GM23338 (cell line): ENCODE measurements around the gene ABCA12. TPM values are rescaled to one million over a fixed set of nuclear protein-coding genes. Genes with fewer than 3 reads are reported as not detected.

Experiments used
- ATAC-seq: fragments of 200-7000 bp; cut with Tn5 transposase; 3 replicates; pipeline ENCODE4 v1.9.1; 2020
- DNase-seq: peaks from one replicate; pipeline ENCODE4 v3.0.0-alpha.2; 2015; ENCODE audit warnings: low spot score
- H2AFZ ChIP-seq: fragments of 200-600 bp; sonication (generic); 2 replicates; pipeline ENCODE4 v1.8.0; 2016; ENCODE audit warnings: antibody characterized with exemption, mild to moderate bottlenecking, moderate library complexity
- H3F3A ChIP-seq: fragments of 200-600 bp; sonication (generic); replicated peaks from 2 replicates; pipeline ENCODE4 v1.8.0; 2017; ENCODE audit warnings: antibody characterized with exemption, mixed run types, low read depth
- H3K27ac ChIP-seq: fragments of 200-600 bp; sonication (generic); 2 replicates; pipeline ENCODE4 v1.6.1; 2016; ENCODE audit warnings: low read depth
- H3K27me3 ChIP-seq: fragments of 200-600 bp; sonication (generic); 2 replicates; pipeline ENCODE4 v1.8.0; 2016; ENCODE audit warnings: mild to moderate bottlenecking, mixed run types, moderate library complexity; ENCODE audit not compliant: insufficient read depth
- H3K36me3 ChIP-seq: fragments of 200-600 bp; sonication (generic); 2 replicates; pipeline ENCODE4 v1.8.0; 2016; ENCODE audit warnings: mild to moderate bottlenecking; ENCODE audit not compliant: insufficient read depth
- H3K4me1 ChIP-seq: fragments of 200-600 bp; sonication (generic); 2 replicates; pipeline ENCODE4 v1.8.0; 2016; ENCODE audit warnings: mild to moderate bottlenecking, moderate library complexity; ENCODE audit not compliant: insufficient read depth
- H3K4me2 ChIP-seq: fragments of 200-600 bp; sonication (generic); 2 replicates; pipeline ENCODE4 v1.7.1; 2017; ENCODE audit warnings: mixed run types
- H3K4me3 ChIP-seq: fragments of 200-600 bp; sonication (generic); 2 replicates; pipeline ENCODE4 v1.6.1; 2016; ENCODE audit warnings: mixed run types
- H3K79me2 ChIP-seq: fragments of 200-600 bp; sonication (generic); replicated peaks from 2 replicates; pipeline ENCODE4 v1.8.0; 2017; ENCODE audit warnings: mild to moderate bottlenecking; ENCODE audit not compliant: insufficient read depth
- H3K9me2 ChIP-seq: fragments of 200-600 bp; sonication (generic); 2 replicates; pipeline ENCODE4 v1.8.0; 2017; ENCODE audit not compliant: insufficient read depth
- H4K20me1 ChIP-seq: fragments of 200-600 bp; sonication (generic); replicated peaks from 2 replicates; pipeline ENCODE4 v1.8.0; 2017; ENCODE audit warnings: mild to moderate bottlenecking; ENCODE audit not compliant: insufficient read depth
- H3K27ac Mint-ChIP-seq: 2 replicates; pipeline ENCODE4 v1.8.0; 2020; ENCODE audit warnings: inconsistent platforms, mild to moderate bottlenecking, moderate library complexity, mixed read lengths
- H3K27me3 Mint-ChIP-seq: 3 replicates; pipeline ENCODE4 v1.8.0; 2022; ENCODE audit warnings: low read depth, mild to moderate bottlenecking, moderate library complexity, mixed read lengths, inconsistent platforms; ENCODE audit not compliant: insufficient read depth, poor library complexity
- H3K36me3 Mint-ChIP-seq: 3 replicates; pipeline ENCODE4 v1.8.0; 2021; ENCODE audit warnings: low read depth, mild to moderate bottlenecking, inconsistent platforms, moderate library complexity, mixed read lengths
- H3K4me1 Mint-ChIP-seq: 3 replicates; pipeline ENCODE4 v1.8.0; 2020; ENCODE audit warnings: mild to moderate bottlenecking, inconsistent platforms, mixed read lengths
- H3K4me3 Mint-ChIP-seq: 3 replicates; pipeline ENCODE4 v1.8.0; 2021; ENCODE audit warnings: moderate library complexity, mild to moderate bottlenecking, inconsistent platforms, mixed read lengths
- H3K9me3 Mint-ChIP-seq: 3 replicates; pipeline ENCODE4 v1.8.0; 2020; ENCODE audit warnings: moderate library complexity, mild to moderate bottlenecking, inconsistent platforms, mixed read lengths
- CREB1 ChIP-seq: fragments of 250-450 bp; sonication (Bioruptor Pico); IDR thresholded peaks from 2 replicates; pipeline ENCODE4 v1.5.0; 2020; ENCODE audit warnings: low read depth, mild to moderate bottlenecking, moderate library complexity
- CTCF ChIP-seq, 2 experiments: fragments of 200-600 bp in 1 of 2; sonication (generic) in 1 of 2; conservative IDR thresholded peaks; 2 replicates each; pipeline versions ENCODE4 v1.5.1 to v1.6.1; 2016 to 2017; ENCODE audit warnings: antibody characterized with exemption in 2 of 2, low read depth in 2 of 2, mild to moderate bottlenecking in 2 of 2, moderate library complexity in 1 of 2
- EZH2 ChIP-seq: fragments of 200-600 bp; sonication (generic); IDR thresholded peaks from one replicate; pipeline ENCODE4 v1.8.0; 2017; ENCODE audit warnings: antibody characterized with exemption, mild to moderate bottlenecking, low read depth; ENCODE audit not compliant: unreplicated experiment
- EZH2phosphoT487 ChIP-seq: fragments of 200-600 bp; sonication (generic); IDR thresholded peaks from one replicate; pipeline ENCODE4 v1.8.1; 2018; ENCODE audit warnings: antibody characterized with exemption; ENCODE audit not compliant: unreplicated experiment
- JUNB ChIP-seq: IDR thresholded peaks from one replicate; pipeline ENCODE4 v1.6.1; 2016; ENCODE audit warnings: antibody characterized with exemption; ENCODE audit not compliant: unreplicated experiment
- POLR2AphosphoS5 ChIP-seq: IDR thresholded peaks from 2 replicates; pipeline ENCODE4 v1.6.1; 2016; ENCODE audit warnings: antibody characterized with exemption, low read depth
- REST ChIP-seq: IDR thresholded peaks from one replicate; pipeline ENCODE4 v1.6.1; 2018; ENCODE audit warnings: antibody characterized with exemption; ENCODE audit not compliant: unreplicated experiment
- STAT1 ChIP-seq: IDR thresholded peaks from one replicate; pipeline ENCODE4 v1.6.1; 2016; ENCODE audit warnings: antibody characterized with exemption; ENCODE audit not compliant: unreplicated experiment
- ZNF114 ChIP-seq: fragments of 250-450 bp; sonication (Bioruptor Pico); IDR thresholded peaks from 2 replicates; pipeline ENCODE4 v1.5.0; 2020; ENCODE audit warnings: mild to moderate bottlenecking, moderate library complexity
- ZNF331 ChIP-seq: fragments of 250-450 bp; sonication (Bioruptor Pico); IDR thresholded peaks from 2 replicates; pipeline ENCODE4 v1.5.0; 2020; ENCODE audit warnings: low read depth, mild to moderate bottlenecking, moderate library complexity
- ZNF462 ChIP-seq: fragments of 250-450 bp; sonication (Bioruptor Pico); IDR thresholded peaks from 2 replicates; pipeline ENCODE4 v1.5.0; 2020; ENCODE audit warnings: mild to moderate bottlenecking, moderate library complexity
- long read RNA-seq: library from polyadenylated mRNA; unstranded; transcript quantifications from one replicate; pipeline ENCODE4 v2.0.0, GENCODE V29; 2020; ENCODE audit not compliant: unreplicated experiment
- polyA plus RNA-seq: library from polyadenylated mRNA; unstranded; fragments of >200 nt; fragmentation: Nextera tagmentation; extraction: Ambion mirVana; gene quantifications from 2 replicates; pipeline ENCODE4 v1.2.1, GENCODE V29; 2016
- total RNA-seq: library from RNA; depleted of rRNA; stranded (reverse); fragments of >200 nt; shearing (Covaris generic); gene quantifications from 2 replicates; pipeline ENCODE4 v1.2.3, GENCODE V29; 2014; rRNA removed

Gene ABCA12, protein sequence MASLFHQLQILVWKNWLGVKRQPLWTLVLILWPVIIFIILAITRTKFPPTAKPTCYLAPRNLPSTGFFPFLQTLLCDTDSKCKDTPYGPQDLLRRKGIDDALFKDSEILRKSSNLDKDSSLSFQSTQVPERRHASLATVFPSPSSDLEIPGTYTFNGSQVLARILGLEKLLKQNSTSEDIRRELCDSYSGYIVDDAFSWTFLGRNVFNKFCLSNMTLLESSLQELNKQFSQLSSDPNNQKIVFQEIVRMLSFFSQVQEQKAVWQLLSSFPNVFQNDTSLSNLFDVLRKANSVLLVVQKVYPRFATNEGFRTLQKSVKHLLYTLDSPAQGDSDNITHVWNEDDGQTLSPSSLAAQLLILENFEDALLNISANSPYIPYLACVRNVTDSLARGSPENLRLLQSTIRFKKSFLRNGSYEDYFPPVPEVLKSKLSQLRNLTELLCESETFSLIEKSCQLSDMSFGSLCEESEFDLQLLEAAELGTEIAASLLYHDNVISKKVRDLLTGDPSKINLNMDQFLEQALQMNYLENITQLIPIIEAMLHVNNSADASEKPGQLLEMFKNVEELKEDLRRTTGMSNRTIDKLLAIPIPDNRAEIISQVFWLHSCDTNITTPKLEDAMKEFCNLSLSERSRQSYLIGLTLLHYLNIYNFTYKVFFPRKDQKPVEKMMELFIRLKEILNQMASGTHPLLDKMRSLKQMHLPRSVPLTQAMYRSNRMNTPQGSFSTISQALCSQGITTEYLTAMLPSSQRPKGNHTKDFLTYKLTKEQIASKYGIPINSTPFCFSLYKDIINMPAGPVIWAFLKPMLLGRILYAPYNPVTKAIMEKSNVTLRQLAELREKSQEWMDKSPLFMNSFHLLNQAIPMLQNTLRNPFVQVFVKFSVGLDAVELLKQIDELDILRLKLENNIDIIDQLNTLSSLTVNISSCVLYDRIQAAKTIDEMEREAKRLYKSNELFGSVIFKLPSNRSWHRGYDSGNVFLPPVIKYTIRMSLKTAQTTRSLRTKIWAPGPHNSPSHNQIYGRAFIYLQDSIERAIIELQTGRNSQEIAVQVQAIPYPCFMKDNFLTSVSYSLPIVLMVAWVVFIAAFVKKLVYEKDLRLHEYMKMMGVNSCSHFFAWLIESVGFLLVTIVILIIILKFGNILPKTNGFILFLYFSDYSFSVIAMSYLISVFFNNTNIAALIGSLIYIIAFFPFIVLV (N-terminal part only)
- 0.10 TPM in 1 of 2 replicates, not detected in the other for total RNA-seq
- polyA plus RNA-seq, result 0.05 TPM in 1 of 2 replicates, not detected in the other
- long read RNA-seq, result 0 reads

GRCh38 chr2:215138479-215138878 lies at the start of gene ABCA12:
ABCA12 (minus strand) TSS chr2:215138626; CDS start chr2:215138208, 418 bp downstream.
- Histone ChIP-seq H3K4me2 (no peak within 1 kb of the TSS), H3K27me3 (no peaks in the 10 kb centered on the region), H3K4me3 (no peak within 1 kb of the TSS), H3K79me2 (no peaks in the 10 kb centered on the region), H2AFZ (peak within 1 kb of the TSS; percentile 78; the same call in 1 of the 2 replicates), H3K9me2 (no peaks in the 10 kb centered on the region), H3K36me3 (no peaks in the 10 kb centered on the region), H3K27ac (no peak within 1 kb of the TSS), H3K4me1 (no peaks in the 10 kb centered on the region), H3F3A (no peaks in the 10 kb centered on the region), H4K20me1 (no peaks in the 10 kb centered on the region)
- H3K4me3 Mint-ChIP-seq, result no peak within 1 kb of the TSS
- H3K27me3 Mint-ChIP-seq, result no peaks in the 10 kb centered on the region
- H3K9me3 Mint-ChIP-seq, result no peaks in the 10 kb centered on the region
- H3K36me3 Mint-ChIP-seq, result no peaks in the 10 kb centered on the region
- DNase-seq (no peak), ATAC-seq (no peak)
- H3K27ac Mint-ChIP-seq, result peak within 1 kb of the TSS; percentile 77
- H3K4me1 Mint-ChIP-seq, result no peaks in the 10 kb centered on the region; the same call in 2 of the 3 replicates
- TF ChIP-seq EZH2 (no peak), ZNF331 (CRISPR knock-in tag) (no peak), STAT1 (no peak), CTCF (conservative IDR thresholded peaks at IDR 0.05; ENCODE audit: low read depth in 2 of 2) (no peak), REST (no peak), ZNF462 (CRISPR knock-in tag) (no peak), POLR2AphosphoS5 (no peak), JUNB (no peak), EZH2phosphoT487 (no peak), ZNF114 (CRISPR knock-in tag) (no peak), CREB1 (CRISPR knock-in tag) (no peak)
